Trophoblast cell (in vitro differentiated cells and primary cell): ENCODE results near the gene BCL2L1.

ENCODE experiments used
- DNase-seq, 2 donors: peaks; one replicate each; pipeline ENCODE4 v3.0.0-alpha.2; 2016
- H2AFZ ChIP-seq: 2 replicates; pipeline ENCODE4 v1.6.1; 2013; ENCODE audit warnings: low read length, moderate library complexity, mild to moderate bottlenecking; ENCODE audit not compliant: insufficient read depth, poor library complexity
- H2AK5ac ChIP-seq: 2 replicates; pipeline ENCODE4 v1.6.1; 2013; ENCODE audit warnings: mild to moderate bottlenecking, low read length
- H2BK120ac ChIP-seq: 2 replicates; pipeline ENCODE4 v1.6.1; 2013; ENCODE audit warnings: low read length, mild to moderate bottlenecking, moderate library complexity; ENCODE audit not compliant: insufficient read depth, poor library complexity
- H2BK12ac ChIP-seq: 2 replicates; pipeline ENCODE4 v1.6.1; 2013; ENCODE audit warnings: mild to moderate bottlenecking, low read length, moderate library complexity
- H2BK5ac ChIP-seq: 2 replicates; pipeline ENCODE4 v1.6.1; 2013; ENCODE audit warnings: low read length, low read depth, moderate library complexity, mild to moderate bottlenecking; ENCODE audit not compliant: poor library complexity
- H3K14ac ChIP-seq: 2 replicates; pipeline ENCODE4 v1.6.1; 2013; ENCODE audit warnings: mild to moderate bottlenecking, low read length
- H3K18ac ChIP-seq: 2 replicates; pipeline ENCODE4 v1.6.1; 2013; ENCODE audit warnings: mild to moderate bottlenecking, low read length
- H3K23ac ChIP-seq: 2 replicates; pipeline ENCODE4 v1.6.1; 2013; ENCODE audit warnings: low read length
- H3K27ac ChIP-seq: 2 replicates; pipeline ENCODE4 v1.5.1; 2013; ENCODE audit warnings: low read depth, mild to moderate bottlenecking, inconsistent platforms, low read length, moderate library complexity
- H3K27me3 ChIP-seq: 2 replicates; pipeline ENCODE4 v1.6.1; 2013; ENCODE audit warnings: inconsistent platforms, mild to moderate bottlenecking, low read length, moderate library complexity; ENCODE audit not compliant: insufficient read depth
- H3K36me3 ChIP-seq, 2 experiments: 1 replicate in 1 of 2; 2 replicates in 1 of 2; pipeline ENCODE4 v1.6.1; 2013; ENCODE audit warnings: low read length in 2 of 2, mild to moderate bottlenecking in 2 of 2, moderate library complexity in 1 of 2; ENCODE audit not compliant: insufficient read depth in 2 of 2, control insufficient read depth in 1 of 2
- H3K4ac ChIP-seq: 2 replicates; pipeline ENCODE4 v1.6.1; 2013; ENCODE audit warnings: low read depth, mild to moderate bottlenecking, low read length, moderate library complexity
- H3K4me1 ChIP-seq, 2 experiments: 1 replicate in 1 of 2; 2 replicates in 1 of 2; pipeline ENCODE4 v1.6.1; 2013; ENCODE audit warnings: low read length in 2 of 2, mild to moderate bottlenecking in 2 of 2, moderate library complexity in 1 of 2; ENCODE audit not compliant: insufficient read depth in 2 of 2, control insufficient read depth in 1 of 2
- H3K4me2 ChIP-seq: 2 replicates; pipeline ENCODE4 v1.6.1; 2013; ENCODE audit warnings: inconsistent platforms, mild to moderate bottlenecking, low read length, moderate library complexity
- H3K4me3 ChIP-seq: 2 replicates; pipeline ENCODE4 v1.5.1; 2013; ENCODE audit warnings: mild to moderate bottlenecking, low read depth, low read length, inconsistent platforms
- H3K79me1 ChIP-seq: one replicate; pipeline ENCODE4 v1.6.1; 2013; ENCODE audit warnings: low read length
- H3K79me2 ChIP-seq: 2 replicates; pipeline ENCODE4 v1.6.1; 2013; ENCODE audit warnings: low read length, mild to moderate bottlenecking; ENCODE audit not compliant: control insufficient read depth, insufficient read depth, poor library complexity
- H3K9ac ChIP-seq: 2 replicates; pipeline ENCODE4 v1.6.1; 2013; ENCODE audit warnings: mild to moderate bottlenecking, low read length
- H3K9me3 ChIP-seq: 2 replicates; pipeline ENCODE4 v1.6.1; 2013; ENCODE audit warnings: low read depth, mild to moderate bottlenecking, control low read depth, inconsistent platforms, low read length; ENCODE audit not compliant: insufficient read depth
- H4K12ac ChIP-seq: 2 replicates; pipeline ENCODE4 v1.6.1; 2013; ENCODE audit warnings: low read depth, mild to moderate bottlenecking, low read length, moderate library complexity
- H4K8ac ChIP-seq: 2 replicates; pipeline ENCODE4 v1.6.1; 2013; ENCODE audit warnings: low read depth, mild to moderate bottlenecking, low read length, moderate library complexity
- H4K91ac ChIP-seq: one replicate; pipeline ENCODE4 v1.6.1; 2013; ENCODE audit warnings: low read depth, mild to moderate bottlenecking, low read length, moderate library complexity
- WGBS: extraction: QIAGEN DNeasy Blood & Tissue Kit; methylation state at CpG from one replicate; pipeline ENCODE4 v1.1.7; 2013; ENCODE audit warnings: missing lambda C conversion rate; ENCODE audit not compliant: insufficient read length, insufficient coverage; ENCODE audit errors: extremely low coverage; 5-methylcytosine and 5-hydroxymethylcytosine counted together

BCL2L1 gene

GRCh38 chr20:31663524-31663837 is 59.2 kb downstream of the BCL2L1 start:
- peak overlapping the region; percentile 32 for H3K27ac ChIP-seq
- H3K4ac ChIP-seq: no peak overlapping the region
- H2BK12ac ChIP-seq: no peak overlapping the region
- H3K4me1 ChIP-seq: peaks cover 26 to 28% of the 10 kb centered on the region in 2 experiments
- H3K18ac ChIP-seq: no peak overlapping the region
- H3K4me3 ChIP-seq: no peak overlapping the region
- no peak overlapping the region for H2BK120ac ChIP-seq
- no peak overlapping the region for H2AFZ ChIP-seq
- no peaks in the 10 kb centered on the region for H3K79me2 ChIP-seq
- H2BK5ac ChIP-seq: no peak overlapping the region
- no peak overlapping the region for H4K12ac ChIP-seq
- no peak for DNase-seq
- no peak overlapping the region for H3K9ac ChIP-seq
- no peak overlapping the region for H3K4me2 ChIP-seq
- no peaks in the 10 kb centered on the region for H3K9me3 ChIP-seq
- peaks cover 13% of the 10 kb centered on the region for H3K79me1 ChIP-seq
- no peak overlapping the region for H4K8ac ChIP-seq
- no peak overlapping the region for H3K23ac ChIP-seq
- H3K36me3 ChIP-seq: peaks cover 13 to 15% of the 10 kb centered on the region in 2 experiments
- no peak overlapping the region for H3K14ac ChIP-seq
- no peaks in the 10 kb centered on the region for H3K27me3 ChIP-seq
- H2AK5ac ChIP-seq: no peak overlapping the region
- WGBS: no CpG with 5 or more reads among the region's 2 CpGs
- peak overlapping the region; percentile 15 for H4K91ac ChIP-seq

DNA sequence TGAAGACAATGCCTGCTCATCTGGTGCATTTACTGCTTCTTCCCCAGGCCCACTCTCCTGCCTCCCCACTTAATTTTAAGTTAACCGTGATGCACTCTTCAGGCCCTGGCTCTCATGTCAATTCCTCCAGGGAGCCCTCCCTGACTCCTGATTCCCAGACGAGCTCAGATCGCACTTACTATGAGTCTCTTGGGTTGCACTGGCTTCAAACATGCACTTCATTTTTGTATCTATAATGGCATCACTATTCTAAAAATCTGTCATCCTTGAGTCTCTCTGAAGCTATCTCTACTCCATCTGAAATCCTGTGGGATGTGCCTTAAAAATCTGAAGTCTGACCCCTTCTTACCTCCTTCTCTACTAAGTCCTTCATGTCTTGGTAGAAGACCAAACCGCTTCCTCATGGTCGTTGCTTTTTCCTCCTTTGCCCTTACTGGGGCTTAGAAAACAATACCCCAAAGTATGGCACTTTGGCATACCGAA is 60.3 kb downstream of the BCL2L1 start:
- H3K18ac ChIP-seq: no peak overlapping the region
- WGBS: no CpG with 5 or more reads among the region's 6 CpGs

GRCh38 chr20:31661625-31662371 is 60.9 kb downstream of the BCL2L1 start:
- no peaks in the 10 kb centered on the region for H3K27me3 ChIP-seq
- no peaks in the 10 kb centered on the region for H3K9me3 ChIP-seq
- H3K36me3 ChIP-seq: peaks cover 13 to 15% of the 10 kb centered on the region in 2 experiments
- H2AK5ac ChIP-seq: peak overlapping the region; percentile 44
- peak overlapping the region; percentile 43 for H3K14ac ChIP-seq
- no peaks in the 10 kb centered on the region for H3K79me2 ChIP-seq
- peak overlapping the region; percentile 56 for H3K18ac ChIP-seq
- peak overlapping the region; percentile 11 for H2BK120ac ChIP-seq
- H3K9ac ChIP-seq: peak overlapping the region; percentile 71
- H4K91ac ChIP-seq: peak overlapping the region; percentile 67
- peak; percentile 54 to 82 for DNase-seq
- H3K4me2 ChIP-seq: peak overlapping the region; percentile 65
- H4K8ac ChIP-seq: peak overlapping the region; percentile 74
- H2AFZ ChIP-seq: peak overlapping the region; percentile 14
- peaks cover 13% of the 10 kb centered on the region for H3K79me1 ChIP-seq
- peak overlapping the region; percentile 55 for H2BK5ac ChIP-seq
- WGBS: no CpG with 5 or more reads among the region's 31 CpGs
- peak overlapping the region; percentile 59 for H4K12ac ChIP-seq
- H3K4me1 ChIP-seq: peaks cover 24% of the 10 kb centered on the region in 2 experiments
- no peak overlapping the region for H3K23ac ChIP-seq
- H2BK12ac ChIP-seq: peak overlapping the region; percentile 38
- H3K4me3 ChIP-seq: peak overlapping the region; percentile 14
- H3K4ac ChIP-seq: peak overlapping the region; percentile 22
- H3K27ac ChIP-seq: no peak overlapping the region

More for the DNA sequence above, 60.3 kb downstream of the BCL2L1 start:
- Histone ChIP-seq H2BK5ac (peak overlapping the region; percentile 29), H4K91ac (no peak overlapping the region), H3K4ac (no peak overlapping the region), H3K4me1 (peaks cover 24% of the 10 kb centered on the region in 2 experiments), H3K27ac (no peak overlapping the region), H3K9ac (no peak overlapping the region), H3K79me1 (peaks cover 13% of the 10 kb centered on the region), H3K27me3 (no peaks in the 10 kb centered on the region), H3K36me3 (peaks cover 13 to 15% of the 10 kb centered on the region in 2 experiments), H4K8ac (no peak overlapping the region), H3K79me2 (no peaks in the 10 kb centered on the region), H3K9me3 (no peaks in the 10 kb centered on the region), H3K14ac (no peak overlapping the region), H4K12ac (no peak overlapping the region), H2AFZ (no peak overlapping the region), H3K23ac (no peak overlapping the region), H2BK12ac (peak overlapping the region; percentile 27), H3K4me3 (no peak overlapping the region), H3K4me2 (no peak overlapping the region), H2AK5ac (peak overlapping the region; percentile 44), H2BK120ac (no peak overlapping the region)
- DNase-seq: peak in 1 of 2 donors; percentile 49

- H4K91ac ChIP-seq: no peak overlapping the region
- H3K4me1 ChIP-seq: no peaks in the 10 kb centered on the region
- DNase-seq: no peak
- H2AK5ac ChIP-seq: no peak overlapping the region
- H3K4ac ChIP-seq: no peak overlapping the region
- no peak overlapping the region for H3K23ac ChIP-seq
- no peak overlapping the region for H4K12ac ChIP-seq
- no peak overlapping the region for H3K4me3 ChIP-seq
- no peaks in the 10 kb centered on the region for H3K36me3 ChIP-seq
- WGBS: no CpG with 5 or more reads among the region's 5 CpGs
- no peak overlapping the region for H2BK5ac ChIP-seq
- H3K79me1 ChIP-seq: no peaks in the 10 kb centered on the region
- no peak overlapping the region for H2BK120ac ChIP-seq
- H3K9ac ChIP-seq: no peak overlapping the region
- H3K9me3 ChIP-seq: no peaks in the 10 kb centered on the region
- H3K27me3 ChIP-seq: no peaks in the 10 kb centered on the region
- no peak overlapping the region for H2BK12ac ChIP-seq
- H3K18ac ChIP-seq: no peak overlapping the region
- no peak overlapping the region for H3K4me2 ChIP-seq
- no peak overlapping the region for H3K14ac ChIP-seq
- no peak overlapping the region for H2AFZ ChIP-seq
- no peaks in the 10 kb centered on the region for H3K79me2 ChIP-seq
- H3K27ac ChIP-seq: no peak overlapping the region
- H4K8ac ChIP-seq: no peak overlapping the region
These were observed 68.1 kb downstream of the BCL2L1 start for GRCh38 chr20:31654534-31654933.
